ENCODE results near the gene ADPGK. TPM values are rescaled to one million over a fixed set of nuclear protein-coding genes. Genes with fewer than 3 reads are reported as not detected.

Gene ADPGK
- total RNA-seq, 1 experiment from 2014 or later: 48.4 TPM

DNA sequence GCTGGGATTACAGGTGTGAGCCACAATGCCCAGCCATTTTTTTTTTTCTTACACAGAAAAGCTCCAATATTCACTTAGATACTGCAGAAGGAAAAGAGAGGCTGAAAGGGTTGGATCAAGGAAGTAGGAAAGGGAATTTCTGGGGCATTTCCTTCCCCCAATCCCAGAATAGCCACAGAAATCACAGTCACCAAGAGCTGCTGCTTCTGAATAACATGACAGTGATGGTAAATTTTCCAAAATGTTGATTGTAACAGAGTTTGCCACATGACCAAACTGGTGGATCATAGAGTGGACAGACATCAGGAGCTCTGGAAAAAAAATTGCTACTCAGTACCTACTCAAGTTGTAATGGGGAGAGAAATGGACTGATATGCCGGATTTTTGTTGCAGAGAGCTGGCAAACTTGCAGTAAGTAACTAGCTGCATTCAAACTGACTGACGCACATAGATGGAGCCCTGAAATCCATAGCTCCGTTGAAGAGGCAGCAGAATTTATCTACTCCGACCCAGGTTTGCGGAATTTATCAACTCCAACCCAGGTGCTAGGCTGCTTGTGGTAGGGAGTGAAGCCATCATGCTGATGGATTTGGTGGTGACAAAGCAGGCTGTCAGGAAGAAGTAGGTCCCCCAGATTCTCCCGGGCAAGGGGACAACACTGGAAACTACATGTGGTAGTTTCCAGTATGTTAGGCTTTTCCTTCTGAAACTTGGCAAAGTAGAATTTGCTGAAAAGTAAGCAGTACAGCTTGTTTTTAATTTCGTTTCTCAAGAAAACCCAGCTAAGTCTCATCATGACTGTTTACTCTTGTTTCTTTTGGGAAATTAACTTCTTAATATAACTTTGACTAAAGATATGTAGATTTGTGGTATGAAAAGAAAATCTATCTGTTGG, 10.5 kb upstream of the ADPGK start:
- Histone ChIP-seq H3K27ac (ENCODE audit: low read depth, low read length, poor library complexity, severe bottlenecking) (no peak overlapping the region), H3K4me3 (ENCODE audit: low read depth, low read length, poor library complexity, severe bottlenecking) (no peak overlapping the region), H3K4me1 (ENCODE audit: insufficient read depth, low read length, poor library complexity, severe bottlenecking) (peaks cover 3% of the 10 kb centered on the region), H3K27me3 (replicated peaks; ENCODE audit: insufficient read depth, low read depth, low read length, poor library complexity) (no peaks in the 10 kb centered on the region), H3K36me3 (ENCODE audit: insufficient read depth, low read length, poor library complexity, severe bottlenecking) (no peaks in the 10 kb centered on the region), H3K9me3 (ENCODE audit: low read depth, low read length, poor library complexity, severe bottlenecking) (no peaks in the 10 kb centered on the region)
- DNase-seq (ENCODE audit: low spot score): no peak
- ChIA-PET CTCF (interaction anchor here (0.6 to 0.7 kb wide), 2 partner anchors 280 to 286 kb away, joined by 3 to 4 read pairs; no protein-coding TSS in a partner anchor), POLR2A (ENCODE audit: low non-redundant PET) (interaction anchor here (0.6 kb wide), 1 partner anchor 480 kb away, joined by 3 read pairs; no protein-coding TSS in a partner anchor)
- intact Hi-C loops (cut with micrococcal nuclease; ENCODE audit: unreplicated experiment): no loop called here
- BruUV-seq (replicated peaks): no TSS peak
- TF ChIP-seq EZH2 (IDR thresholded peaks at IDR 0.05; ENCODE audit: borderline replicate concordance, low read depth, low read length, poor library complexity, severe bottlenecking): no peak
- TF ChIP-seq, protein P1, sequence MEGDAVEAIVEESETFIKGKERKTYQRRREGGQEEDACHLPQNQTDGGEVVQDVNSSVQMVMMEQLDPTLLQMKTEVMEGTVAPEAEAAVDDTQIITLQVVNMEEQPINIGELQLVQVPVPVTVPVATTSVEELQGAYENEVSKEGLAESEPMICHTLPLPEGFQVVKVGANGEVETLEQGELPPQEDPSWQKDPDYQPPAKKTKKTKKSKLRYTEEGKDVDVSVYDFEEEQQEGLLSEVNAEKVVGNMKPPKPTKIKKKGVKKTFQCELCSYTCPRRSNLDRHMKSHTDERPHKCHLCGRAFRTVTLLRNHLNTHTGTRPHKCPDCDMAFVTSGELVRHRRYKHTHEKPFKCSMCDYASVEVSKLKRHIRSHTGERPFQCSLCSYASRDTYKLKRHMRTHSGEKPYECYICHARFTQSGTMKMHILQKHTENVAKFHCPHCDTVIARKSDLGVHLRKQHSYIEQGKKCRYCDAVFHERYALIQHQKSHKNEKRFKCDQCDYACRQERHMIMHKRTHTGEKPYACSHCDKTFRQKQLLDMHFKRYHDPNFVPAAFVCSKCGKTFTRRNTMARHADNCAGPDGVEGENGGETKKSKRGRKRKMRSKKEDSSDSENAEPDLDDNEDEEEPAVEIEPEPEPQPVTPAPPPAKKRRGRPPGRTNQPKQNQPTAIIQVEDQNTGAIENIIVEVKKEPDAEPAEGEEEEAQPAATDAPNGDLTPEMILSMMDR (conservative IDR thresholded peaks at IDR 0.05; ENCODE audit: low read depth, low read length): no peak

DNA sequence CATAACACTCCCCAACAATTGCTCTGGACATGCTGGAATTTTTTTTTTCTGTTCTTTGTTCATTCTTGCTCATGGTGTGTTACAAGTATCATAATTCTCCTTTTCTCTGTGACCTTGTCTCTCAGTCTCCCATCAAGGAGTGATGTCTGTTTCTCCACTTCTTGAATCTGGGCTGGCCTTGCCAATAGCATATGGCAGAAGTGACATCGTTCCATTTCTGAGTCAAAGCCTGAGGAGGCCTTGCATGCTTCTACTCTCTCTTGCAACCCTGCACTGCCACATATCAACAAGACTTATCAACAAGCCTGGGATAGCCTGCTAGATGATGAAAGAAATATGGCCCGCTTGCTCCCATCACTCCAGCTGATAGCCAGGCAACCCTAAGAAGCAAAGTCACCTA, 8.9 kb upstream of the ADPGK start:
- Histone ChIP-seq H3K4me1 (ENCODE audit: insufficient read depth, low read length, poor library complexity, severe bottlenecking) (peaks cover 3% of the 10 kb centered on the region), H3K4me3 (ENCODE audit: low read depth, low read length, poor library complexity, severe bottlenecking) (no peak overlapping the region), H3K9me3 (ENCODE audit: low read depth, low read length, poor library complexity, severe bottlenecking) (no peaks in the 10 kb centered on the region), H3K27ac (ENCODE audit: low read depth, low read length, poor library complexity, severe bottlenecking) (no peak overlapping the region), H3K36me3 (ENCODE audit: insufficient read depth, low read length, poor library complexity, severe bottlenecking) (no peaks in the 10 kb centered on the region), H3K27me3 (replicated peaks; ENCODE audit: insufficient read depth, low read depth, low read length, poor library complexity) (no peaks in the 10 kb centered on the region)
- no peak for DNase-seq (ENCODE audit: low spot score)
- intact Hi-C loops (cut with micrococcal nuclease; ENCODE audit: unreplicated experiment): no loop called here
- CTCF ChIA-PET: no interaction called here
- POLR2A ChIA-PET (ENCODE audit: low non-redundant PET): no interaction called here
- TF ChIP-seq, protein P1 (conservative IDR thresholded peaks at IDR 0.05; ENCODE audit: low read depth, low read length): no peak
- no peak for TF ChIP-seq EZH2 (IDR thresholded peaks at IDR 0.05; ENCODE audit: borderline replicate concordance, low read depth, low read length, poor library complexity, severe bottlenecking)
- no TSS peak for BruUV-seq (replicated peaks)

DNA sequence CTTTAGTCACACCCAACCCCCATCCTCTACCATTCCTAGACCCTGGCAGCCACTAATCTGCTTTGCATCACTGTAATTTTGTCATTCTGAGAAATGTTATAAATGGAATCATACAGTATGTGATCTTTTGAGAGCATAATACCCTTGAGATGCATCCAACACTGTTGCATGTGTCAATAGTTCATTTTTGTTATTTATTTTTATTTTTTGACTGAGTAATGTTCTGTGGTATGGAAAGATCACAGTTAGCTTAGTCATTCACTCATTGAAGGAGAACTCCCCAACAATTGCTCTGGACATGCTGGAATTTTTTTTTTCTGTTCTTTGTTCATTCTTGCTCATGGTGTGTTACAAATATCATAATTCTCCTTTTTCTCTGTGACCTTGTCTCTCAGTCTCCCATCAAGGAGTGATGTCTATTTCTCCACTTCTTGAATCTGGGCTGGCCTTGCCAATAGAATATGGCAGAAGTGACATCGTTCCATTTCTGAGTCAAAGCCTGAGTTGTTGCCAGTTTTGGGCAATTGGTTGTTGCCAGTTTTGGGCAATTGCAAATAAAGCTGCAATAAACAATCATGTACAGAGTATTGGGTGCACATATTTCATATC, 6.8 kb upstream of the ADPGK start:
- intact Hi-C loops (cut with micrococcal nuclease; ENCODE audit: unreplicated experiment): no loop called here
- H3K4me1 ChIP-seq (ENCODE audit: insufficient read depth, low read length, poor library complexity, severe bottlenecking): no peaks in the 10 kb centered on the region
- H3K27ac ChIP-seq (ENCODE audit: low read depth, low read length, poor library complexity, severe bottlenecking): no peak overlapping the region
- H3K9me3 ChIP-seq (ENCODE audit: low read depth, low read length, poor library complexity, severe bottlenecking): no peaks in the 10 kb centered on the region
- ChIA-PET POLR2A (ENCODE audit: low non-redundant PET) (interaction anchor here (0.7 kb wide), 1 partner anchor 482 kb away, joined by 3 read pairs; no protein-coding TSS in a partner anchor), CTCF (no interaction called here)
- TF ChIP-seq, protein P1 (conservative IDR thresholded peaks at IDR 0.05; ENCODE audit: low read depth, low read length): no peak
- no peak for TF ChIP-seq EZH2 (IDR thresholded peaks at IDR 0.05; ENCODE audit: borderline replicate concordance, low read depth, low read length, poor library complexity, severe bottlenecking)
- DNase-seq (ENCODE audit: low spot score): no peak
- H3K27me3 ChIP-seq (replicated peaks; ENCODE audit: insufficient read depth, low read depth, low read length, poor library complexity): no peaks in the 10 kb centered on the region
- no peaks in the 10 kb centered on the region for H3K36me3 ChIP-seq (ENCODE audit: insufficient read depth, low read length, poor library complexity, severe bottlenecking)
- H3K4me3 ChIP-seq (ENCODE audit: low read depth, low read length, poor library complexity, severe bottlenecking): no peak overlapping the region
- BruUV-seq (replicated peaks): no TSS peak

All from A673 (cell line).